ENCODE results near the gene SGPP1.
"Not testable (repeated sequence)": the region's sequence is repeated elsewhere in the genome, so short reads cannot be mapped to it uniquely, and the experiment has no call there.

DNA sequence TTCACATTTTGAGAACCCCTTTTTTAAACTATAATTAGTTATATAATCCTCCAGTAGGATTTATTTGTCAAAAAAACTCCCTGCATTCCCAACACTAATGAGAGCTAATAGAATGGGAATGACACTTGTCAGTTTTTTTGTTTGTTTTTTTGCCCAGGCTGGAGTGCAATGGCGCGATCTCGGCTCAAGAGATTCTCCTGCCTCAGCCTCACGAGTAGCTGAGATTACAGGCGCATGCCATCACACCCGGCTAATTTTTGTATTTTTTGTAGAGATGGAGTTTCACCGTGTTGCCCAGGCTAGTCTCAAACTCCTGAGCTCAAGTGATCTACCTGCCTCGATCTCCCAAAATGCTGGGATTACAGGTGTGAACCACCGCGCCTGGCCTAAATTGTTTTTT, 66.0 kb downstream of the SGPP1 start:
- TF ChIP-seq, protein P1, sequence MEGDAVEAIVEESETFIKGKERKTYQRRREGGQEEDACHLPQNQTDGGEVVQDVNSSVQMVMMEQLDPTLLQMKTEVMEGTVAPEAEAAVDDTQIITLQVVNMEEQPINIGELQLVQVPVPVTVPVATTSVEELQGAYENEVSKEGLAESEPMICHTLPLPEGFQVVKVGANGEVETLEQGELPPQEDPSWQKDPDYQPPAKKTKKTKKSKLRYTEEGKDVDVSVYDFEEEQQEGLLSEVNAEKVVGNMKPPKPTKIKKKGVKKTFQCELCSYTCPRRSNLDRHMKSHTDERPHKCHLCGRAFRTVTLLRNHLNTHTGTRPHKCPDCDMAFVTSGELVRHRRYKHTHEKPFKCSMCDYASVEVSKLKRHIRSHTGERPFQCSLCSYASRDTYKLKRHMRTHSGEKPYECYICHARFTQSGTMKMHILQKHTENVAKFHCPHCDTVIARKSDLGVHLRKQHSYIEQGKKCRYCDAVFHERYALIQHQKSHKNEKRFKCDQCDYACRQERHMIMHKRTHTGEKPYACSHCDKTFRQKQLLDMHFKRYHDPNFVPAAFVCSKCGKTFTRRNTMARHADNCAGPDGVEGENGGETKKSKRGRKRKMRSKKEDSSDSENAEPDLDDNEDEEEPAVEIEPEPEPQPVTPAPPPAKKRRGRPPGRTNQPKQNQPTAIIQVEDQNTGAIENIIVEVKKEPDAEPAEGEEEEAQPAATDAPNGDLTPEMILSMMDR (IDR thresholded peaks at IDR 0.05) = not testable (repeated sequence)
- TF ChIP-seq POLR2A (IDR thresholded peaks at IDR 0.05) = not testable (repeated sequence)
